Peyer's patch (tissue), 4 donors: ENCODE results near the gene EPHB4. TPM values are rescaled to one million over a fixed set of nuclear protein-coding genes. Genes with fewer than 3 reads are reported as not detected.

Experiments
- DNase-seq, 3 donors: peaks; one replicate each; pipeline ENCODE4 v3.0.0-alpha.2; 2017 to 2019
- H3K27ac ChIP-seq, 4 donors: fragments of 200-600 bp; sonication (generic); one replicate each; pipeline ENCODE4 v1.5.1; 2016 to 2019
- H3K27me3 ChIP-seq, 2 donors: fragments of 200-600 bp; sonication (generic); one replicate each; pipeline ENCODE4 v1.5.1; 2019
- H3K36me3 ChIP-seq, 3 donors: fragments of 200-600 bp; sonication (generic); one replicate each; pipeline ENCODE4 v1.5.1; 2016 to 2019
- H3K4me1 ChIP-seq, 4 donors: fragments of 200-600 bp; sonication (generic); one replicate each; pipeline ENCODE4 v1.5.1; 2016 to 2019
- H3K4me3 ChIP-seq, 4 donors: fragments of 200-600 bp; sonication (generic); 1 replicate in 3 of 4; 2 replicates in 1 of 4; pipeline ENCODE4 v1.5.1; 2016 to 2019; ENCODE audit warnings: mild to moderate bottlenecking in 1 of 4
- H3K9me3 ChIP-seq, 4 donors: fragments of 200-600 bp; sonication (generic); one replicate each; pipeline ENCODE4 v1.5.1; 2016 to 2019; ENCODE audit warnings: mild to moderate bottlenecking in 1 of 4
- CTCF ChIP-seq, 6 experiments: fragments of 450-650 bp in 4 of 6; fragments of 200-600 bp in 2 of 6; sonication (generic) in 1 of 6; IDR thresholded peaks; one replicate each; pipeline ENCODE4 v1.5.1; 2017 to 2019; ENCODE audit warnings: antibody characterized with exemption in 6 of 6, mild to moderate bottlenecking in 3 of 6, moderate library complexity in 1 of 6
- POLR2A ChIP-seq, 2 donors: fragments of 450-650 bp; IDR thresholded peaks; one replicate each; pipeline ENCODE4 v1.5.1; 2017; ENCODE audit warnings: antibody characterized with exemption in 2 of 2, mild to moderate bottlenecking in 2 of 2, moderate library complexity in 2 of 2
- total RNA-seq, 4 donors: library from RNA; depleted of rRNA; stranded (reverse); fragments of >200 nt; gene quantifications; one replicate each; pipeline ENCODE4 v1.1.0, GENCODE V29; 2016

EPHB4 gene
- total RNA-seq, 4 donors from 2014 or later = 10.3 to 48.7 (median 31.7) TPM

DNA sequence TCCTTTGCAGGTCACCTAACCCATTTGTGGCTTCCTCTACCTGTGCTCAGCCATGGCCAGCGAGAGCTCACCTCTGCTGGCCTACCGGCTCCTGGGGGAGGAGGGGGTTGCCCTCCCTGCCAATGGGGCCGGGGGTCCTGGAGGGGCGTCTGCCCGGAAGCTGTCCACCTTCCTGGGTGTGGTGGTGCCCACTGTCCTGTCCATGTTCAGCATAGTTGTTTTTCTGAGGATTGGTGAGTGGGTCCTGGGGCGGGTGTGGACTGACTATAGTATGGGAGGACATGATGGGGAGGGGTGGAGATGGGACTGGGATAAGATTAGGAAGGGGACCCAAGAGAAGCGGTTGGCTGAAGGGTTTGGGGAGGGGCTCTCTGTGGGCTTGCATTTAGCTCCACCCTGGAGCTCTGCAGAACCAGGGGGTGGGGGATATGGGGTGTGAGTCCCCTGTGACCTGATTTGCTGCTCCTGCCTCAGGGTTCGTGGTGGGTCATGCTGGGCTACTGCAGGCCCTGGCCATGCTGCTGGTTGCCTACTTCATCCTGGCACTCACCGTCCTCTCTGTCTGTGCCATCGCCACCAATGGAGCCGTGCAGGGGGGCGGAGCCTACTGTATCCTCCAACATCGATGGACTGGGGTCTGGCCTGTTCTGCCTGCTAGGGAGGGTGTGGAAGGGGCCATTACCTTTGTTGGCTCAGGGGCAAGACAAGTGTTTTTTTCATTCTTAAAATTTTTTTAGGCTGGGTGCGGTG is 27.0 kb upstream of the EPHB4 start:
- TF ChIP-seq POLR2A (IDR thresholded peaks at IDR 0.05) (no peak), CTCF (IDR thresholded peaks at IDR 0.05) (no peak)

DNA sequence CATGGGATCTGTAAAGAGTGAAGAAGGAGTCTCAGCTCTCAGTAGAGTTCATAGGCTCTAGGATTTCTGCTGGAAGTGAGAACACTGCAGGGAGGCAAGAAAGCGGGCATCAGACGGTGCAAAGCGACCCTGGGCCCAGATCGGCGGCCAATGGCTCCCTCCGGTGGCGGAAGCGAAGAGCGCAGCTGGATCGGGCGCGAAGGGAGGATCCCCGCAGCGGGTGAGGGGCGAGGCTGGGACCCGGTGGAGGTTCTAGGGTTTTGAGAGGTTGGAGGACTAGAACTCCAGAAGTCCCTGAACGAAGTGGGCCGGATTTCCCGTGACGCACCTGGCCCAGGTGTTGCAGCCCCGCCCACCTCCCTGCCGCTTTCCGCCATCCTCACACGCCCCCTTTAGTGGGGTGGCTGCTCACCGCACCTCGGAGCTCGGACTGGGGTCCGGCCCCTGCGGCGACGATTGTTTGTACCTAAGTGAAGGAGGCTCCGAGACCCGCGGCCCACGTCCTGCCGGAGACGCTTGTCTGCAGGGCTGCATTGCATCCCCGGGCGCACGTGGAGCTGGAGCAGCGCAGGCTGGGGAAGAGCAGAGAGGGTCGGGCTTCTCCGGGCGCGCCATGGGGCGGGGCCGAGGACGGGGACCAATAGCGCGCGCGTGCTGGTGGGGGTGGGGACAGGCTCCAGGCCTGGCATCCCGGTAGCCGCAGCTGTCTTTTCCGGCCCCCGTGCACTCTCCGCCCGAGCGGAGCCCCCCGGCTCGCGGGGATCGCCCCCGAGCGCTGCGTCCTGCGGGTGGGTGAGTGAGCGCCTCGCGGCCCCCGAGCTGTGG is 24.9 kb upstream of the EPHB4 start, which contains the start of gene SLC12A9:
Gene SLC12A9 (plus strand): TSS at position 666 of the 825 bp plus-strand sequence. CDS start 1,485 bp downstream, outside the sequence.
- Histone ChIP-seq H3K4me3 (peak within 1 kb of the TSS; percentile 59 to 89 (median 82)), H3K4me1 (peaks cover 0 to 11% (median 0%) of the 10 kb centered on the region in 4 donors), H3K27me3 (no peaks in the 10 kb centered on the region), H3K36me3 (peaks cover 0 to 9% (median 0%) of the 10 kb centered on the region in 3 donors), H3K27ac (peak within 1 kb of the TSS; percentile 54 to 89 (median 68)), H3K9me3 (no peaks in the 10 kb centered on the region)
- TF ChIP-seq POLR2A (IDR thresholded peaks at IDR 0.05) (peak in 1 of 2 donors; percentile 13), CTCF (IDR thresholded peaks at IDR 0.05) (peak; percentile 81 to 94 (median 92))
- DNase-seq = peak; percentile 90 to 96 (median 95)

More for the DNA sequence above, 27.0 kb upstream of the EPHB4 start:
- Histone ChIP-seq H3K4me3 (no peak overlapping the region), H3K27me3 (no peaks in the 10 kb centered on the region), H3K9me3 (no peaks in the 10 kb centered on the region), H3K36me3 (peaks cover 0 to 9% (median 0%) of the 10 kb centered on the region in 3 donors), H3K27ac (no peak overlapping the region), H3K4me1 (peaks cover 0 to 11% (median 0%) of the 10 kb centered on the region in 4 donors)
- no peak for DNase-seq

DNA sequence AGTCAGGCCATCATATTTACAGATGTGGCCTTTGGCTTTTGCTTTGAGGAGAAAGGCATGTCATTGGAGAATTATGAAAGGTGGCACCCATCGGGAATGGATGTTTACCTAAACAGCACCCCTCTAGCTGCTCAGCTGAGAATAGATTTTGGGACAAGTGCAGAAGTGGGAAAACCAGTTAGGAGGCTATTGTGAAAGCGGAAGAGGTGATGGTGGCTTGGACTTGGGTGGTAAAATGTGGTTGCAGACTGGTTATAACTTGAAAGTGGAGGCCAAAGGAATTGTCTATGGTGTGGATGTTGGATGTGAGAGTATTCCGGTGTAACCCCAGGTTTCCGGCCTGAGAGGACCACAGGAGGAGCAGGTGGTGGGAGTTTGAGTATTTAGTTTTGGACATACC is 20.0 kb upstream of the EPHB4 start:
- DNase-seq = no peak
- Histone ChIP-seq H3K4me3 (no peak overlapping the region), H3K27ac (no peak overlapping the region), H3K4me1 (peaks cover 0 to 5% (median 0%) of the 10 kb centered on the region in 4 donors), H3K27me3 (no peaks in the 10 kb centered on the region), H3K36me3 (no peaks in the 10 kb centered on the region), H3K9me3 (no peaks in the 10 kb centered on the region)
- no peak for TF ChIP-seq POLR2A (IDR thresholded peaks at IDR 0.05)
- no peak for TF ChIP-seq CTCF (IDR thresholded peaks at IDR 0.05)

DNA sequence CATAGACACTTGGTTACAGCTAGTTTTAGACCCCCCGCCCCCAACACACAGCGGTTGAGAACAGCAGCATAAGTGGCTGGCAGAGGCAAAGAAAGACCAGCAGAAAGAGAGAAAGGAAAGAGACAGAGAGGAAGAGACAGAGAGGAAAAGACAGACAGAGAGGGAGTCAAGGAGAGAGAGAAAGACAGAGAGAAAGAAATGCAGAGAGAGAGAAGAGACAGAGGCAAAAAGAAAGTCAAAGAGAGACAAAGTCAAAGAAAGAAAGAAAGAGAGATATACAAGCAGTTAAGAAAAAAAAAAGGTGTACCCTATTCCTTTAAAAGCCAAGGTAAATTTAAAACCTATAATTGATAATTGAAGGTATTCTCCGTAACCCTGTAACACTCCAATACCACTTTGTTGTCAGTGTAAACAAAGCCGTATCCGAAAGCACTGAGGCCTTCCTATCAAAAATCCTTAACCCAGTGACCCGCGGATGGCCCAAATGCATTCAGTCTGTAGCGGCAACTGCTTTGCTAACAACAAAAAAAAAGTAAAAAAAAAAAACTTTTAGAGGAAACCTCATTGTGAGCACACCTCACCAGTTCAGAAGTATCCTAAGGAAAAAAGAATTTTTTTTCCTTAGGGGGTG is 13.3 kb upstream of the EPHB4 start:
- Histone ChIP-seq H3K4me1 (peaks cover 0 to 13% (median 6%) of the 10 kb centered on the region in 4 donors), H3K9me3 (no peaks in the 10 kb centered on the region), H3K36me3 (no peaks in the 10 kb centered on the region), H3K27ac (no peak overlapping the region), H3K4me3 (no peak overlapping the region), H3K27me3 (no peaks in the 10 kb centered on the region)
- DNase-seq = no peak
- TF ChIP-seq POLR2A (IDR thresholded peaks at IDR 0.05) (no peak), CTCF (IDR thresholded peaks at IDR 0.05) (no peak)

GRCh38 chr7:100839361-100839760 is 12.0 kb upstream of the EPHB4 start:
- peaks cover 0 to 13% (median 6%) of the 10 kb centered on the region in 4 donors for H3K4me1 ChIP-seq
- no peak overlapping the region for H3K27ac ChIP-seq
- H3K9me3 ChIP-seq = no peaks in the 10 kb centered on the region
- DNase-seq = no peak
- no peak for TF ChIP-seq POLR2A (IDR thresholded peaks at IDR 0.05)
- no peak for TF ChIP-seq CTCF (IDR thresholded peaks at IDR 0.05)
- H3K27me3 ChIP-seq = no peaks in the 10 kb centered on the region
- H3K4me3 ChIP-seq = no peak overlapping the region
- no peaks in the 10 kb centered on the region for H3K36me3 ChIP-seq
